Spleen (tissue), 7 donors: ENCODE results near the gene ZC3H18.

Source experiments
- POLR2A ChIP-seq, 3 donors: fragments of 450-650 bp; IDR thresholded peaks; one replicate each; pipeline ENCODE4 v1.5.1; 2017; ENCODE audit warnings: antibody characterized with exemption in 3 of 3, mild to moderate bottlenecking in 1 of 3
- TF ChIP-seq, protein P1 (sequence below), 11 experiments: fragments of 200-600 bp in 7 of 11; fragments of 450-650 bp in 4 of 11; sonication (generic) in 4 of 11; IDR thresholded peaks in 8 of 11; conservative IDR thresholded peaks in 3 of 11; 1 replicate in 7 of 11; 2 replicates in 4 of 11; pipeline versions ENCODE4 v1.4.0 to v1.8.0; 2016 to 2021; ENCODE audit warnings: antibody characterized with exemption in 11 of 11, inconsistent platforms in 4 of 11, mild to moderate bottlenecking in 1 of 11
- donor health status: DM: no; HTN: no; CAD: no; lungs with moderate emphysema.
- donor health status: DM: no; HTN: no; CAD: no.
- donor health status: DM: no; HTN: no; CAD: no.

- TF ChIP-seq, protein P1, sequence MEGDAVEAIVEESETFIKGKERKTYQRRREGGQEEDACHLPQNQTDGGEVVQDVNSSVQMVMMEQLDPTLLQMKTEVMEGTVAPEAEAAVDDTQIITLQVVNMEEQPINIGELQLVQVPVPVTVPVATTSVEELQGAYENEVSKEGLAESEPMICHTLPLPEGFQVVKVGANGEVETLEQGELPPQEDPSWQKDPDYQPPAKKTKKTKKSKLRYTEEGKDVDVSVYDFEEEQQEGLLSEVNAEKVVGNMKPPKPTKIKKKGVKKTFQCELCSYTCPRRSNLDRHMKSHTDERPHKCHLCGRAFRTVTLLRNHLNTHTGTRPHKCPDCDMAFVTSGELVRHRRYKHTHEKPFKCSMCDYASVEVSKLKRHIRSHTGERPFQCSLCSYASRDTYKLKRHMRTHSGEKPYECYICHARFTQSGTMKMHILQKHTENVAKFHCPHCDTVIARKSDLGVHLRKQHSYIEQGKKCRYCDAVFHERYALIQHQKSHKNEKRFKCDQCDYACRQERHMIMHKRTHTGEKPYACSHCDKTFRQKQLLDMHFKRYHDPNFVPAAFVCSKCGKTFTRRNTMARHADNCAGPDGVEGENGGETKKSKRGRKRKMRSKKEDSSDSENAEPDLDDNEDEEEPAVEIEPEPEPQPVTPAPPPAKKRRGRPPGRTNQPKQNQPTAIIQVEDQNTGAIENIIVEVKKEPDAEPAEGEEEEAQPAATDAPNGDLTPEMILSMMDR (IDR thresholded peaks at IDR 0.05 in 8 of 11, conservative IDR thresholded peaks at IDR 0.05 in 3 of 11), result no peak
- no peak for TF ChIP-seq POLR2A (IDR thresholded peaks at IDR 0.05)
Measured at GRCh38 chr16:88522276-88522949, 47.8 kb upstream of the ZC3H18 start.
